Measurements from ENCODE around the gene SLC12A7. TPM values are rescaled to one million over a fixed set of nuclear protein-coding genes. Genes with fewer than 3 reads are reported as not detected.

SLC12A7 gene
- total and polyA plus RNA-seq, 12 donors: 1.3 to 52.6 (median 24.4) TPM

- Histone ChIP-seq H3K27me3 (no peaks in the 10 kb centered on the region), H3K4me1 (replicated peaks in 1 of 2) (no peaks in the 10 kb centered on the region), H3K36me3 (replicated peaks in 1 of 2) (peaks cover 0 to 9% of the 10 kb centered on the region in 2 donors), H3K9me3 (replicated peaks in 1 of 3) (no peaks in the 10 kb centered on the region), H3K4me3 (no peak overlapping the region), H3K27ac (no peak overlapping the region)
- no peak for TF ChIP-seq POLR2A (IDR thresholded peaks at IDR 0.05)
- TF ChIP-seq, protein P1, sequence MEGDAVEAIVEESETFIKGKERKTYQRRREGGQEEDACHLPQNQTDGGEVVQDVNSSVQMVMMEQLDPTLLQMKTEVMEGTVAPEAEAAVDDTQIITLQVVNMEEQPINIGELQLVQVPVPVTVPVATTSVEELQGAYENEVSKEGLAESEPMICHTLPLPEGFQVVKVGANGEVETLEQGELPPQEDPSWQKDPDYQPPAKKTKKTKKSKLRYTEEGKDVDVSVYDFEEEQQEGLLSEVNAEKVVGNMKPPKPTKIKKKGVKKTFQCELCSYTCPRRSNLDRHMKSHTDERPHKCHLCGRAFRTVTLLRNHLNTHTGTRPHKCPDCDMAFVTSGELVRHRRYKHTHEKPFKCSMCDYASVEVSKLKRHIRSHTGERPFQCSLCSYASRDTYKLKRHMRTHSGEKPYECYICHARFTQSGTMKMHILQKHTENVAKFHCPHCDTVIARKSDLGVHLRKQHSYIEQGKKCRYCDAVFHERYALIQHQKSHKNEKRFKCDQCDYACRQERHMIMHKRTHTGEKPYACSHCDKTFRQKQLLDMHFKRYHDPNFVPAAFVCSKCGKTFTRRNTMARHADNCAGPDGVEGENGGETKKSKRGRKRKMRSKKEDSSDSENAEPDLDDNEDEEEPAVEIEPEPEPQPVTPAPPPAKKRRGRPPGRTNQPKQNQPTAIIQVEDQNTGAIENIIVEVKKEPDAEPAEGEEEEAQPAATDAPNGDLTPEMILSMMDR (IDR thresholded peaks at IDR 0.05): no peak
- no peak for DNase-seq
- intact Hi-C loops (cut with DNase I): no loop called here
- 80 to 92% (median 86%) methylated on average over 11 of the region's 11 CpGs for WGBS, 4 donors
These were observed 64.4 kb downstream of the SLC12A7 start for GRCh38 chr5:1047332-1047965.

- WGBS, 4 donors: 82 to 88% (median 86%) methylated on average over 9 of the region's 9 CpGs
- DNase-seq: no peak
- intact Hi-C loops (cut with DNase I): no loop called here
These were observed 65.8 kb downstream of the SLC12A7 start for GRCh38 chr5:1045960-1046560.

GRCh38 chr5:1044117-1044516, 67.7 kb downstream of the SLC12A7 start:
- no peak for DNase-seq
- 75 to 82% (median 80%) methylated on average over 5 of the region's 5 CpGs for WGBS, 4 donors

More at GRCh38 chr5:1045960-1046560, 65.8 kb downstream of the SLC12A7 start:
- no peak for TF ChIP-seq POLR2A (IDR thresholded peaks at IDR 0.05)
- TF ChIP-seq, protein P1 (IDR thresholded peaks at IDR 0.05): no peak
- Histone ChIP-seq H3K9me3 (replicated peaks in 1 of 3) (no peaks in the 10 kb centered on the region), H3K36me3 (replicated peaks in 1 of 2) (no peaks in the 10 kb centered on the region), H3K27me3 (no peaks in the 10 kb centered on the region), H3K4me3 (no peak overlapping the region), H3K4me1 (replicated peaks in 1 of 2) (no peaks in the 10 kb centered on the region), H3K27ac (no peak overlapping the region)

GRCh38 chr5:1043327-1043726, 68.5 kb downstream of the SLC12A7 start:
- Histone ChIP-seq H3K36me3 (replicated peaks in 1 of 2) (no peaks in the 10 kb centered on the region), H3K27me3 (no peaks in the 10 kb centered on the region), H3K9me3 (replicated peaks in 1 of 3) (no peaks in the 10 kb centered on the region), H3K27ac (no peak overlapping the region), H3K4me3 (no peak overlapping the region), H3K4me1 (replicated peaks in 1 of 2) (no peaks in the 10 kb centered on the region)
- WGBS, 4 donors: 79 to 85% (median 82%) methylated on average over 7 of the region's 7 CpGs
- TF ChIP-seq, protein P1 (IDR thresholded peaks at IDR 0.05): no peak
- no peak for TF ChIP-seq POLR2A (IDR thresholded peaks at IDR 0.05)
- intact Hi-C loops (cut with DNase I): no loop called here
- no peak for DNase-seq

More at GRCh38 chr5:1044117-1044516, 67.7 kb downstream of the SLC12A7 start:
- no peak overlapping the region for H3K27ac ChIP-seq
- intact Hi-C loops (cut with DNase I): no loop called here
- no peak overlapping the region for H3K4me3 ChIP-seq
- H3K9me3 ChIP-seq (replicated peaks in 1 of 3): no peaks in the 10 kb centered on the region
- H3K27me3 ChIP-seq: no peaks in the 10 kb centered on the region
- TF ChIP-seq POLR2A (IDR thresholded peaks at IDR 0.05): no peak
- TF ChIP-seq, protein P1 (IDR thresholded peaks at IDR 0.05): no peak
- no peaks in the 10 kb centered on the region for H3K4me1 ChIP-seq (replicated peaks in 1 of 2)
- no peaks in the 10 kb centered on the region for H3K36me3 ChIP-seq (replicated peaks in 1 of 2)
